ENCODE data around the gene LECT2.

DNA sequence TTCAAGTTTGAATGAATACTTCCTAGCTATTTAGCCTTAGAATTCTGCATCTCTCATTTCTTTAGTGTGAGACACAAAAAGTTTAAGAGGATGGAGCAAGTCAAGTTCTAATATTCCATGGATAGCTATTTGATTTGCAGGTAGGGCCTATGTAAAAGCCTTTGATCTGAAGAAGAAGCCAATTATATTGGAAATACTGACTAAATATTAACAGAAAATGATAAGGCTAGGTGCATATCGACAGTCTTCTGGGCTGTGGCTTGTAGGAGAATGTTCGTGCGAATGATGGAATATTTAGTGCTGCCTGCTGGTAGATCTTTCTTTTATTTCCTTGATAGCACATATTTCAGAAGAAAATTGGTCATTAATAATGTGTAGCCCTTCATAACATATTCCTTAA lies at the start of gene LECT2:
- TF ChIP-seq FOXK2 (IDR thresholded peaks at IDR 0.05) (no peak), SP1 (IDR thresholded peaks at IDR 0.05) (no peak), BHLHE40 (IDR thresholded peaks at IDR 0.05; ENCODE audit: borderline replicate concordance) (no peak), NFRKB (IDR thresholded peaks at IDR 0.05) (no peak), SUZ12 (IDR thresholded peaks at IDR 0.05) (no peak), CTBP1 (IDR thresholded peaks at IDR 0.05; ENCODE audit: borderline replicate concordance) (no peak), TARDBP (IDR thresholded peaks at IDR 0.05) (no peak), FOXM1 (IDR thresholded peaks at IDR 0.05; ENCODE audit: borderline replicate concordance) (no peak), FOXA1 (IDR thresholded peaks at IDR 0.05) (no peak), HDGF (IDR thresholded peaks at IDR 0.05; ENCODE audit: borderline replicate concordance) (no peak), ARNT (IDR thresholded peaks at IDR 0.05) (no peak), ZNF384 (IDR thresholded peaks at IDR 0.05) (no peak)
- TF ChIP-seq, protein P1, sequence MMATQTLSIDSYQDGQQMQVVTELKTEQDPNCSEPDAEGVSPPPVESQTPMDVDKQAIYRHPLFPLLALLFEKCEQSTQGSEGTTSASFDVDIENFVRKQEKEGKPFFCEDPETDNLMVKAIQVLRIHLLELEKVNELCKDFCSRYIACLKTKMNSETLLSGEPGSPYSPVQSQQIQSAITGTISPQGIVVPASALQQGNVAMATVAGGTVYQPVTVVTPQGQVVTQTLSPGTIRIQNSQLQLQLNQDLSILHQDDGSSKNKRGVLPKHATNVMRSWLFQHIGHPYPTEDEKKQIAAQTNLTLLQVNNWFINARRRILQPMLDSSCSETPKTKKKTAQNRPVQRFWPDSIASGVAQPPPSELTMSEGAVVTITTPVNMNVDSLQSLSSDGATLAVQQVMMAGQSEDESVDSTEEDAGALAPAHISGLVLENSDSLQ (IDR thresholded peaks at IDR 0.05) = no peak
